Neuronal stem cell (in vitro differentiated cells): Measurements from ENCODE around the gene TAT.
"Not testable (repeated sequence)": the region's sequence is repeated elsewhere in the genome, so short reads cannot be mapped to it uniquely, and the experiment has no call there.

Source experiments
- DNase-seq: peaks from one replicate; pipeline ENCODE4 v3.0.0-alpha.2; 2013; ENCODE audit warnings: low spot score
- H2AFZ ChIP-seq: one replicate; pipeline ENCODE4 v1.6.1; 2013; ENCODE audit warnings: mild to moderate bottlenecking, low read length, inconsistent platforms
- H2AK5ac ChIP-seq: 2 replicates; pipeline ENCODE4 v1.6.1; 2013; ENCODE audit warnings: low read depth, mild to moderate bottlenecking, inconsistent platforms, low read length, moderate library complexity, mixed read lengths
- H2BK120ac ChIP-seq: 2 replicates; pipeline ENCODE4 v1.6.1; 2013; ENCODE audit warnings: low read depth, mild to moderate bottlenecking, inconsistent platforms, low read length, moderate library complexity, mixed read lengths
- H2BK12ac ChIP-seq: one replicate; pipeline ENCODE4 v1.6.1; 2013; ENCODE audit warnings: low read length, inconsistent platforms
- H2BK15ac ChIP-seq: 2 replicates; pipeline ENCODE4 v1.6.1; 2013; ENCODE audit warnings: mild to moderate bottlenecking, low read length, inconsistent platforms, mixed read lengths
- H2BK5ac ChIP-seq: one replicate; pipeline ENCODE4 v1.6.1; 2013; ENCODE audit warnings: inconsistent platforms, mild to moderate bottlenecking, low read length, moderate library complexity
- H3K14ac ChIP-seq: one replicate; pipeline ENCODE4 v1.6.1; 2013; ENCODE audit warnings: low read length, inconsistent platforms
- H3K18ac ChIP-seq: 2 replicates; pipeline ENCODE4 v1.6.1; 2013; ENCODE audit warnings: low read length, inconsistent platforms
- H3K23ac ChIP-seq: 2 replicates; pipeline ENCODE4 v1.6.1; 2013; ENCODE audit warnings: low read depth, mild to moderate bottlenecking, mixed read lengths, low read length, inconsistent platforms; ENCODE audit not compliant: poor library complexity
- H3K27ac ChIP-seq: replicated peaks from 3 replicates; pipeline ENCODE4 v1.5.1; 2013; ENCODE audit warnings: low read length, inconsistent platforms
- H3K27me3 ChIP-seq, 3 experiments: 2 replicates each; pipeline ENCODE4 v1.6.1; 2013; ENCODE audit warnings: low read length in 3 of 3, mild to moderate bottlenecking in 2 of 3, inconsistent platforms in 1 of 3, low read depth in 1 of 3, mixed read lengths in 1 of 3, moderate library complexity in 1 of 3; ENCODE audit not compliant: control insufficient read depth in 3 of 3, insufficient read depth in 3 of 3
- H3K36me3 ChIP-seq, 2 donors: replicated peaks in 1 of 2; 2 replicates each; pipeline ENCODE4 v1.6.1; 2013; ENCODE audit warnings: low read length in 2 of 2; ENCODE audit not compliant: control insufficient read depth in 2 of 2, insufficient read depth in 2 of 2
- H3K4ac ChIP-seq: 2 replicates; pipeline ENCODE4 v1.6.1; 2013; ENCODE audit warnings: inconsistent platforms, mild to moderate bottlenecking, low read length, moderate library complexity
- H3K4me1 ChIP-seq, 2 donors: 1 replicate in 1 of 2; 2 replicates in 1 of 2; pipeline ENCODE4 v1.6.1; 2013; ENCODE audit warnings: low read length in 2 of 2, low read depth in 1 of 2; ENCODE audit not compliant: control insufficient read depth in 2 of 2, insufficient read depth in 1 of 2
- H3K4me2 ChIP-seq: one replicate; pipeline ENCODE4 v1.6.1; 2013; ENCODE audit warnings: mild to moderate bottlenecking, low read length, inconsistent platforms; ENCODE audit not compliant: insufficient read depth, poor library complexity, severe bottlenecking
- H3K4me3 ChIP-seq, 2 donors: 2 replicates each; pipeline ENCODE4 v1.5.1; 2013; ENCODE audit warnings: low read length in 2 of 2, mild to moderate bottlenecking in 2 of 2, inconsistent platforms in 1 of 2, moderate library complexity in 1 of 2
- H3K79me1 ChIP-seq: one replicate; pipeline ENCODE4 v1.6.1; 2013; ENCODE audit warnings: low read depth, mild to moderate bottlenecking, inconsistent platforms, low read length, moderate library complexity
- H3K9ac ChIP-seq: one replicate; pipeline ENCODE4 v1.6.1; 2013; ENCODE audit warnings: mild to moderate bottlenecking, low read depth, low read length, inconsistent platforms; ENCODE audit not compliant: poor library complexity
- H3K9me3 ChIP-seq, 2 donors: replicated peaks in 1 of 2; 2 replicates each; pipeline versions ENCODE3 to v1.6.1; 2013; ENCODE audit warnings: low read length in 2 of 2, mild to moderate bottlenecking in 2 of 2, inconsistent platforms in 1 of 2, low read depth in 1 of 2, mixed read lengths in 1 of 2, moderate library complexity in 1 of 2; ENCODE audit not compliant: control insufficient read depth in 2 of 2, insufficient read depth in 1 of 2
- H4K8ac ChIP-seq: one replicate; pipeline ENCODE4 v1.6.1; 2013; ENCODE audit warnings: low read depth, mild to moderate bottlenecking, inconsistent platforms, low read length, moderate library complexity
- H4K91ac ChIP-seq: one replicate; pipeline ENCODE4 v1.6.1; 2013; ENCODE audit warnings: low read length, low read depth, mild to moderate bottlenecking, inconsistent platforms; ENCODE audit not compliant: poor library complexity
- WGBS, 2 donors: extraction: QIAGEN DNeasy Blood & Tissue Kit; methylation state at CpG; one replicate each; pipeline ENCODE4 v1.1.7; 2013; ENCODE audit warnings: missing lambda C conversion rate in 2 of 2, mixed read lengths in 1 of 2; ENCODE audit not compliant: insufficient read length in 2 of 2, insufficient replicate concordance in 1 of 2; ENCODE audit errors: extremely low coverage in 2 of 2; 5-methylcytosine and 5-hydroxymethylcytosine counted together

Gene TAT

GRCh38 chr16:71623597-71623996, 46.7 kb upstream of the TAT start:
- no CpG with 5 or more reads among the region's 3 CpGs for WGBS, 2 donors
- Histone ChIP-seq H3K9me3 (peaks cover 1 to 3% of the 10 kb centered on the region in 2 donors), H3K9ac (no peak overlapping the region), H3K4me1 (peaks cover 0 to 5% of the 10 kb centered on the region in 2 donors), H2BK15ac (no peak overlapping the region), H2AFZ (no peak overlapping the region), H3K23ac (no peak overlapping the region), H3K4me2 (no peak overlapping the region), H2BK120ac (no peak overlapping the region), H2AK5ac (no peak overlapping the region), H3K18ac (no peak overlapping the region), H4K91ac (no peak overlapping the region), H3K27ac (no peak overlapping the region), H3K27me3 (peaks cover 8 to 47% (median 30%) of the 10 kb centered on the region in 3 experiments), H3K79me1 (no peaks in the 10 kb centered on the region), H2BK12ac (no peak overlapping the region), H3K4me3 (no peak overlapping the region), H4K8ac (no peak overlapping the region), H3K36me3 (peaks cover 0 to under 1% of the 10 kb centered on the region in 2 donors), H3K4ac (no peak overlapping the region), H3K14ac (no peak overlapping the region), H2BK5ac (no peak overlapping the region)
- no peak for DNase-seq

GRCh38 chr16:71622088-71622487, 45.2 kb upstream of the TAT start:
- Histone ChIP-seq H3K36me3 (no peaks in the 10 kb centered on the region), H2BK120ac (no peak overlapping the region), H3K4me1 (peaks cover 0 to 4% of the 10 kb centered on the region in 2 donors), H3K4ac (no peak overlapping the region), H4K91ac (no peak overlapping the region), H3K27me3 (peaks cover 8 to 39% (median 23%) of the 10 kb centered on the region in 3 experiments), H3K4me3 (no peak overlapping the region), H2BK15ac (no peak overlapping the region), H3K4me2 (no peak overlapping the region), H4K8ac (no peak overlapping the region), H2AK5ac (no peak overlapping the region), H3K27ac (no peak overlapping the region), H3K9me3 (peaks cover 0 to 1% of the 10 kb centered on the region in 2 donors), H3K23ac (no peak overlapping the region), H3K79me1 (no peaks in the 10 kb centered on the region), H3K18ac (no peak overlapping the region), H3K9ac (no peak overlapping the region), H3K14ac (no peak overlapping the region), H2AFZ (no peak overlapping the region), H2BK12ac (no peak overlapping the region), H2BK5ac (no peak overlapping the region)
- DNase-seq, result no peak

- Histone ChIP-seq H3K4me2 (no peak overlapping the region), H3K27me3 (peaks cover 0 to 9% (median 0%) of the 10 kb centered on the region in 3 experiments), H3K9ac (no peak overlapping the region), H3K27ac (no peak overlapping the region), H3K4me1 (no peaks in the 10 kb centered on the region), H2BK15ac (no peak overlapping the region), H3K4me3 (no peak overlapping the region), H4K91ac (no peak overlapping the region), H3K14ac (no peak overlapping the region), H3K18ac (no peak overlapping the region), H3K9me3 (no peaks in the 10 kb centered on the region), H3K79me1 (no peaks in the 10 kb centered on the region), H3K4ac (no peak overlapping the region), H2AFZ (no peak overlapping the region), H3K36me3 (no peaks in the 10 kb centered on the region), H4K8ac (no peak overlapping the region), H2BK12ac (no peak overlapping the region), H2BK5ac (no peak overlapping the region), H2BK120ac (no peak overlapping the region), H3K23ac (no peak overlapping the region), H2AK5ac (no peak overlapping the region)
- WGBS, 2 donors, result no CpG with 5 or more reads among the region's 4 CpGs
- no peak for DNase-seq
These were observed 41.5 kb upstream of the TAT start for GRCh38 chr16:71618429-71618828.

- not testable (repeated sequence) for H2BK5ac ChIP-seq, H3K27ac ChIP-seq, H3K27me3 ChIP-seq, H2AFZ ChIP-seq, DNase-seq, H2BK15ac ChIP-seq, H3K4ac ChIP-seq, H4K8ac ChIP-seq, H3K36me3 ChIP-seq, H3K18ac ChIP-seq, H3K9me3 ChIP-seq, H3K4me2 ChIP-seq, H3K79me1 ChIP-seq, H3K4me1 ChIP-seq, H2AK5ac ChIP-seq, H3K4me3 ChIP-seq, H3K9ac ChIP-seq, H4K91ac ChIP-seq, H2BK12ac ChIP-seq, H3K23ac ChIP-seq, H2BK120ac ChIP-seq, H3K14ac ChIP-seq
- no CpG with 5 or more reads among the region's 8 CpGs for WGBS, 2 donors
These were observed 38.1 kb upstream of the TAT start for GRCh38 chr16:71614956-71615355.
